ENCODE results near the gene MTARC2. TPM values are rescaled to one million over a fixed set of nuclear protein-coding genes. Genes with fewer than 3 reads are reported as not detected.

MTARC2 gene
- total RNA-seq, 2 donors from 2014 or later: 19.5 to 37.9 TPM

- H3K4me3 ChIP-seq: no peak overlapping the region
- WGBS, 2 donors: 94 to 97% methylated on average over 6 of the region's 6 CpGs
- no peaks in the 10 kb centered on the region for H3K27me3 ChIP-seq
- ATAC-seq (no peak), DNase-seq (no peak)
- intact Hi-C loops (cut with DNase I): no loop called here
- H3K9me3 ChIP-seq: no peaks in the 10 kb centered on the region
- no peak overlapping the region for H3K27ac ChIP-seq
- peaks cover 6 to 11% of the 10 kb centered on the region in 2 donors for H3K36me3 ChIP-seq (replicated peaks in 1 of 2; ENCODE audit: insufficient read depth in 1 of 2, low read depth in 2 of 2)
- peaks cover 32% of the 10 kb centered on the region for H3K4me1 ChIP-seq
- no peak for TF ChIP-seq CTCF (IDR thresholded peaks at IDR 0.05)
- no peak for TF ChIP-seq POLR2A (IDR thresholded peaks at IDR 0.05)
Observed at GRCh38 chr1:220754212-220754917, 6.2 kb downstream of the MTARC2 start.

GRCh38 chr1:220754918-220755295 is 6.8 kb downstream of the MTARC2 start:
- Histone ChIP-seq H3K4me3 (no peak overlapping the region), H3K36me3 (replicated peaks in 1 of 2; ENCODE audit: insufficient read depth in 1 of 2, low read depth in 2 of 2) (peaks cover 6 to 11% of the 10 kb centered on the region in 2 donors), H3K9me3 (no peaks in the 10 kb centered on the region), H3K27ac (no peak overlapping the region), H3K27me3 (no peaks in the 10 kb centered on the region), H3K4me1 (peaks cover 26% of the 10 kb centered on the region)
- ATAC-seq (no peak), DNase-seq (no peak)
- WGBS, 2 donors: 93 to 94% methylated on average over 4 of the region's 4 CpGs
- intact Hi-C loops (cut with DNase I): no loop called here
- no peak for TF ChIP-seq POLR2A (IDR thresholded peaks at IDR 0.05)
- no peak for TF ChIP-seq CTCF (IDR thresholded peaks at IDR 0.05)

- H3K4me1 ChIP-seq: peaks cover 22% of the 10 kb centered on the region
- H3K4me3 ChIP-seq: no peak overlapping the region
- H3K27me3 ChIP-seq: no peaks in the 10 kb centered on the region
- ATAC-seq (no peak), DNase-seq (no peak)
- no peak for TF ChIP-seq POLR2A (IDR thresholded peaks at IDR 0.05)
- TF ChIP-seq CTCF (IDR thresholded peaks at IDR 0.05): no peak
- no peaks in the 10 kb centered on the region for H3K9me3 ChIP-seq
- 84 to 93% methylated on average over 6 of the region's 6 CpGs for WGBS, 2 donors
- H3K36me3 ChIP-seq (replicated peaks in 1 of 2; ENCODE audit: insufficient read depth in 1 of 2, low read depth in 2 of 2): peaks cover 6 to 11% of the 10 kb centered on the region in 2 donors
- intact Hi-C loops (cut with DNase I): no loop called here
- no peak overlapping the region for H3K27ac ChIP-seq
Observed at GRCh38 chr1:220755309-220755708, 7.2 kb downstream of the MTARC2 start.

- WGBS, 2 donors: 89 to 100% methylated on average over 3 of the region's 3 CpGs
- no peaks in the 10 kb centered on the region for H3K9me3 ChIP-seq
- no peak overlapping the region for H3K4me3 ChIP-seq
- peaks cover 18% of the 10 kb centered on the region for H3K4me1 ChIP-seq
- no peak overlapping the region for H3K27ac ChIP-seq
- intact Hi-C loops (cut with DNase I): no loop called here
- no peaks in the 10 kb centered on the region for H3K27me3 ChIP-seq
- peaks cover 6 to 11% of the 10 kb centered on the region in 2 donors for H3K36me3 ChIP-seq (replicated peaks in 1 of 2; ENCODE audit: insufficient read depth in 1 of 2, low read depth in 2 of 2)
- no peak for TF ChIP-seq CTCF (IDR thresholded peaks at IDR 0.05)
- TF ChIP-seq POLR2A (IDR thresholded peaks at IDR 0.05): no peak
- ATAC-seq (no peak), DNase-seq (no peak)
Observed at GRCh38 chr1:220757441-220757840, 9.3 kb downstream of the MTARC2 start.

- Histone ChIP-seq H3K4me1 (peaks cover 27% of the 10 kb centered on the region), H3K9me3 (no peaks in the 10 kb centered on the region), H3K4me3 (no peak overlapping the region), H3K27me3 (no peaks in the 10 kb centered on the region), H3K27ac (no peak overlapping the region), H3K36me3 (replicated peaks in 1 of 2; ENCODE audit: insufficient read depth in 1 of 2, low read depth in 2 of 2) (peaks cover 6 to 11% of the 10 kb centered on the region in 2 donors)
- intact Hi-C loops (cut with DNase I): no loop called here
- 96 to 97% methylated on average over 3 of the region's 3 CpGs for WGBS, 2 donors
- ATAC-seq (no peak), DNase-seq (no peak)
- TF ChIP-seq CTCF (IDR thresholded peaks at IDR 0.05) (no peak), POLR2A (IDR thresholded peaks at IDR 0.05) (no peak)
Observed at GRCh38 chr1:220759147-220759546, 11.0 kb downstream of the MTARC2 start.
